Fibroblast of pulmonary artery (primary cell): ENCODE data around the gene CAST.
"Not testable (repeated sequence)": the region's sequence is repeated elsewhere in the genome, so short reads cannot be mapped to it uniquely, and the experiment has no call there.

ENCODE experiments used
- DNase-seq: peaks from one replicate; pipeline ENCODE4 v3.0.0-alpha.2; 2010; ENCODE audit warnings: low read depth
- H3K4me3 ChIP-seq: replicated peaks from 2 replicates; pipeline ENCODE4 v1.5.1; 2011; ENCODE audit warnings: low read depth, mild to moderate bottlenecking, control low read depth, low read length, moderate library complexity
- TF ChIP-seq, protein P1 (sequence below): IDR thresholded peaks from 2 replicates; pipeline ENCODE4 v1.5.1; 2011; ENCODE audit warnings: mild to moderate bottlenecking, control low read depth, low read length, inconsistent platforms; ENCODE audit errors: missing control alignments

Gene CAST

GRCh38 chr5:96790961-96791504 is 128.9 kb downstream of the CAST start:
- peak; percentile 53 for DNase-seq
- TF ChIP-seq, protein P1, sequence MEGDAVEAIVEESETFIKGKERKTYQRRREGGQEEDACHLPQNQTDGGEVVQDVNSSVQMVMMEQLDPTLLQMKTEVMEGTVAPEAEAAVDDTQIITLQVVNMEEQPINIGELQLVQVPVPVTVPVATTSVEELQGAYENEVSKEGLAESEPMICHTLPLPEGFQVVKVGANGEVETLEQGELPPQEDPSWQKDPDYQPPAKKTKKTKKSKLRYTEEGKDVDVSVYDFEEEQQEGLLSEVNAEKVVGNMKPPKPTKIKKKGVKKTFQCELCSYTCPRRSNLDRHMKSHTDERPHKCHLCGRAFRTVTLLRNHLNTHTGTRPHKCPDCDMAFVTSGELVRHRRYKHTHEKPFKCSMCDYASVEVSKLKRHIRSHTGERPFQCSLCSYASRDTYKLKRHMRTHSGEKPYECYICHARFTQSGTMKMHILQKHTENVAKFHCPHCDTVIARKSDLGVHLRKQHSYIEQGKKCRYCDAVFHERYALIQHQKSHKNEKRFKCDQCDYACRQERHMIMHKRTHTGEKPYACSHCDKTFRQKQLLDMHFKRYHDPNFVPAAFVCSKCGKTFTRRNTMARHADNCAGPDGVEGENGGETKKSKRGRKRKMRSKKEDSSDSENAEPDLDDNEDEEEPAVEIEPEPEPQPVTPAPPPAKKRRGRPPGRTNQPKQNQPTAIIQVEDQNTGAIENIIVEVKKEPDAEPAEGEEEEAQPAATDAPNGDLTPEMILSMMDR, result no peak
- H3K4me3 ChIP-seq, result no peak overlapping the region

- H3K4me3 ChIP-seq, result no peak overlapping the region
- TF ChIP-seq, protein P1, result no peak
- DNase-seq, result no peak
These were observed 132.6 kb downstream of the CAST start for GRCh38 chr5:96794757-96795156.

- no peak for DNase-seq
- TF ChIP-seq, protein P1, result no peak
- no peak overlapping the region for H3K4me3 ChIP-seq
These were observed 133.4 kb downstream of the CAST start for GRCh38 chr5:96795626-96796025.

GRCh38 chr5:96796434-96796833 is 134.3 kb downstream of the CAST start:
- H3K4me3 ChIP-seq, result no peak overlapping the region
- no peak for DNase-seq
- TF ChIP-seq, protein P1, result no peak

- not testable (repeated sequence) for H3K4me3 ChIP-seq, DNase-seq
These were observed 139.5 kb downstream of the CAST start for GRCh38 chr5:96801718-96802117.

GRCh38 chr5:96807075-96807654 is 145.0 kb downstream of the CAST start:
- TF ChIP-seq, protein P1, result no peak
- peak; percentile 62 for DNase-seq
- H3K4me3 ChIP-seq, result peak overlapping the region; percentile 83

DNA sequence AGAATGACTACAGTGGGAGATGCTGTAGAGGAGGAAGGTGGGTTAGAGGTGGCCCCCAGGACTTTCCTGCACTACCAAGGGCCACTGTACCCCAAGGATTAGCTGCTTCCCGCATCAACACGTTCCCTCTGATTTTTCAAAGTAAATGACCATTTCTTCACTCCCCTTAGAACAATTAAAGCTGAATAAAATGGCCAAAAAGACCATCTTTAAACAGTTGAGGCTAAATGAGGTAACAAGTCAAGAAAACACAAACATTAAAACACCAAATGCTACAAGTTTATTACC is 146.3 kb downstream of the CAST start:
- no peak for DNase-seq
- TF ChIP-seq, protein P1, result no peak
- H3K4me3 ChIP-seq, result peak overlapping the region; percentile 83
